ENCODE data around the gene AMPD1.

AMPD1 gene

GRCh38 chr1:114716304-114717170 lies 21.2 kb upstream of the AMPD1 start, which contains the start of gene NRAS:
TSS of gene NRAS (minus strand) at chr1:114716771. CDS start at chr1:114716160, 611 bp downstream.
- H3K4me3 ChIP-seq (ENCODE audit: low read length): peak within 1 kb of the TSS; percentile 68
- peak; percentile 89 for DNase-seq (ENCODE audit: low read depth)
- TF ChIP-seq CTCF (conservative IDR thresholded peaks at IDR 0.05; ENCODE audit: low read length): no peak

- TF ChIP-seq CTCF (conservative IDR thresholded peaks at IDR 0.05; ENCODE audit: low read length): no peak
- peak; percentile 2 for DNase-seq (ENCODE audit: low read depth)
- peak overlapping the region; percentile 68 for H3K4me3 ChIP-seq (ENCODE audit: low read length)
Observed at GRCh38 chr1:114715952-114716303, 20.6 kb upstream of the AMPD1 start.

- no peak for DNase-seq (ENCODE audit: low read depth)
- TF ChIP-seq CTCF (conservative IDR thresholded peaks at IDR 0.05; ENCODE audit: low read length): no peak
- no peak overlapping the region for H3K4me3 ChIP-seq (ENCODE audit: low read length)
Observed at GRCh38 chr1:114712977-114713376, 17.6 kb upstream of the AMPD1 start.

GRCh38 chr1:114710360-114710759 lies 15.0 kb upstream of the AMPD1 start:
- no peak for DNase-seq (ENCODE audit: low read depth)
- no peak for TF ChIP-seq CTCF (conservative IDR thresholded peaks at IDR 0.05; ENCODE audit: low read length)
- H3K4me3 ChIP-seq (ENCODE audit: low read length): no peak overlapping the region

GRCh38 chr1:114707604-114708003 lies 12.3 kb upstream of the AMPD1 start:
- DNase-seq (ENCODE audit: low read depth): no peak
- no peak for TF ChIP-seq CTCF (conservative IDR thresholded peaks at IDR 0.05; ENCODE audit: low read length)
- no peak overlapping the region for H3K4me3 ChIP-seq (ENCODE audit: low read length)

GRCh38 chr1:114703242-114703641 lies 7.9 kb upstream of the AMPD1 start:
- no peak overlapping the region for H3K4me3 ChIP-seq (ENCODE audit: low read length)
- peak; percentile 1 for DNase-seq (ENCODE audit: low read depth)
- no peak for TF ChIP-seq CTCF (conservative IDR thresholded peaks at IDR 0.05; ENCODE audit: low read length)

GRCh38 chr1:114702737-114703136 lies 7.4 kb upstream of the AMPD1 start:
- no peak for TF ChIP-seq CTCF (conservative IDR thresholded peaks at IDR 0.05; ENCODE audit: low read length)
- no peak overlapping the region for H3K4me3 ChIP-seq (ENCODE audit: low read length)
- DNase-seq (ENCODE audit: low read depth): no peak

Data from AG10803 (cell line).